Ishikawa (cell line): ENCODE measurements around the gene IDH3B.

ENCODE experiments used
- CEBPB ChIP-seq: IDR thresholded peaks from 2 replicates; pipeline ENCODE4 v1.6.1; 2012
- CREB1 ChIP-seq: IDR thresholded peaks from 2 replicates; pipeline ENCODE4 v1.6.1; 2012; ENCODE audit warnings: low read depth
- EGR1 ChIP-seq: IDR thresholded peaks from 2 replicates; pipeline ENCODE4 v1.6.1; 2012
- EP300 ChIP-seq: IDR thresholded peaks from 2 replicates; pipeline ENCODE4 v1.6.1; 2012; ENCODE audit warnings: borderline replicate concordance
- FOXM1 ChIP-seq: IDR thresholded peaks from 2 replicates; pipeline ENCODE4 v1.6.1; 2012; ENCODE audit warnings: low read depth, borderline replicate concordance
- MAX ChIP-seq: IDR thresholded peaks from 2 replicates; pipeline ENCODE4 v1.6.1; 2012
- NFIC ChIP-seq: IDR thresholded peaks from 2 replicates; pipeline ENCODE4 v1.6.1; 2012
- RAD21 ChIP-seq: IDR thresholded peaks from 2 replicates; pipeline ENCODE4 v1.6.1; 2012; ENCODE audit warnings: low read depth
- REST ChIP-seq: IDR thresholded peaks from 2 replicates; pipeline ENCODE4 v1.6.1; 2012; ENCODE audit warnings: low read depth, mild to moderate bottlenecking
- TAF1 ChIP-seq: IDR thresholded peaks from 2 replicates; pipeline ENCODE4 v1.6.1; 2012; ENCODE audit warnings: low read depth, mild to moderate bottlenecking
- TCF12 ChIP-seq: IDR thresholded peaks from 2 replicates; pipeline ENCODE4 v1.6.1; 2012; ENCODE audit warnings: low read depth
- TEAD4 ChIP-seq: IDR thresholded peaks from 2 replicates; pipeline ENCODE4 v1.6.1; 2012
- USF1 ChIP-seq: IDR thresholded peaks from 2 replicates; pipeline ENCODE4 v1.6.1; 2012
- YY1 ChIP-seq: IDR thresholded peaks from 2 replicates; pipeline ENCODE4 v1.6.1; 2012; ENCODE audit warnings: low read depth
- ZBTB7A ChIP-seq: IDR thresholded peaks from 2 replicates; pipeline ENCODE4 v1.6.1; 2012; ENCODE audit warnings: low read depth

Gene IDH3B

GRCh38 chr20:2617099-2617714 lies 46.8 kb downstream of the IDH3B start:
- TF ChIP-seq CREB1 (no peak), NFIC (no peak), TCF12 (no peak), CEBPB (no peak), MAX (no peak), YY1 (no peak), EGR1 (no peak), TAF1 (no peak), USF1 (no peak), REST (no peak), EP300 (no peak), TEAD4 (no peak), ZBTB7A (no peak), FOXM1 (no peak), RAD21 (no peak)

- no peak for TF ChIP-seq NFIC
- TF ChIP-seq MAX: no peak
- no peak for TF ChIP-seq EGR1
- TF ChIP-seq ZBTB7A: no peak
These were observed 47.4 kb downstream of the IDH3B start for GRCh38 chr20:2616634-2617033.

GRCh38 chr20:2612073-2612472 lies 51.9 kb downstream of the IDH3B start:
- no peak for TF ChIP-seq TEAD4
- TF ChIP-seq REST: no peak
- TF ChIP-seq CREB1: no peak
- TF ChIP-seq USF1: no peak
- no peak for TF ChIP-seq FOXM1
- no peak for TF ChIP-seq MAX
- no peak for TF ChIP-seq EGR1

GRCh38 chr20:2610941-2611720 lies 52.9 kb downstream of the IDH3B start:
- TF ChIP-seq TEAD4: no peak
- TF ChIP-seq CEBPB: no peak
- no peak for TF ChIP-seq CREB1
- TF ChIP-seq FOXM1: no peak
- no peak for TF ChIP-seq TAF1
- no peak for TF ChIP-seq YY1
- no peak for TF ChIP-seq TCF12
- no peak for TF ChIP-seq USF1
- TF ChIP-seq NFIC: no peak
- no peak for TF ChIP-seq EP300
- no peak for TF ChIP-seq MAX
- no peak for TF ChIP-seq ZBTB7A
- TF ChIP-seq EGR1: no peak
- TF ChIP-seq RAD21: no peak
- no peak for TF ChIP-seq REST
